Prostate gland (tissue), 2 donors: ENCODE measurements around the gene TM7SF3.

Experiments
- CTCF ChIP-seq, 4 experiments: fragments of 200-600 bp in 2 of 4; fragments of 450-650 bp in 2 of 4; sonication (generic) in 2 of 4; IDR thresholded peaks; 1 replicate in 3 of 4; 2 replicates in 1 of 4; pipeline ENCODE4 v1.5.1; 2016 to 2019; ENCODE audit warnings: antibody characterized with exemption in 4 of 4, mild to moderate bottlenecking in 2 of 4, moderate library complexity in 2 of 4
- POLR2A ChIP-seq: fragments of 450-650 bp; IDR thresholded peaks from one replicate; pipeline ENCODE4 v1.6.1; 2016; ENCODE audit warnings: antibody characterized with exemption, mild to moderate bottlenecking
- POLR2AphosphoS5 ChIP-seq: sonication (generic); formaldehyde crosslinking; IDR thresholded peaks from one replicate; pipeline ENCODE4 v1.6.1; 2017; ENCODE audit warnings: antibody characterized with exemption

GRCh38 chr12:27032679-27033078 is 18.5 kb upstream of the TM7SF3 start:
- TF ChIP-seq CTCF (IDR thresholded peaks at IDR 0.05), result no peak
- no peak for TF ChIP-seq POLR2A
- TF ChIP-seq POLR2AphosphoS5, result no peak
